C4-2B (cell line): ENCODE data around the gene MIGA2.

Experiments used
- H3K27ac ChIP-seq: fragments of 450-650 bp; 2 replicates; pipeline ENCODE4 v1.5.1; 2017
- CTCF ChIP-seq: fragments of 450-650 bp; conservative IDR thresholded peaks from 2 replicates; pipeline ENCODE4 v1.5.1; 2017; ENCODE audit warnings: mild to moderate bottlenecking
- ZFX ChIP-seq: fragments of 450-650 bp; IDR thresholded peaks from 2 replicates; pipeline ENCODE4 v1.6.1; 2017

MIGA2 gene

GRCh38 chr9:129038109-129038852 is 1.9 kb downstream of the MIGA2 start:
- H3K27ac ChIP-seq = no peak overlapping the region
- TF ChIP-seq CTCF (no peak), ZFX (no peak)

GRCh38 chr9:129040113-129040643 is 3.8 kb downstream of the MIGA2 start:
- H3K27ac ChIP-seq = no peak overlapping the region
- no peak for TF ChIP-seq ZFX
- no peak for TF ChIP-seq CTCF

DNA sequence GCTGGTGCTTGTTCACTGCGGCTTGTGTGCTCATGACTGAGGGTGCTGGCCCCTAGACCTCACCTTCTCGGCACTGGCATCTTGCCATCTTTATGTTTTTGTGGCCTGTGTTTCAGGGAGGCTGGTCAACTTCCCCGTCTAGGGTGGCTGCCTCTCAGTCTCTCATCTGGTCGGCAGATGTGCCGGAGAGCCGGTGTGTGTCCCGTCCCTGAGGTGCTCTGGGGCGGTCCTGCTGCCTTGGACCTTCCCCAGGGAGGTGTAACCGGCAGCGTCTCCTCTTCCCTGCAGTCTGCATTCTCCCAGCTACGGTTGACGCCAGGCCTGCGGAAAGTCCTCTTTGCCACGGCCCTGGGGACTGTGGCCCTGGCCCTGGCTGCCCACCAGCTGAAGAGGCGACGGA is 5.6 kb downstream of the MIGA2 start:
- TF ChIP-seq CTCF (no peak), ZFX (no peak)

GRCh38 chr9:129052592-129052991 is 16.2 kb downstream of the MIGA2 start:
- H3K27ac ChIP-seq = peak overlapping the region; percentile 20
- no peak for TF ChIP-seq ZFX
- no peak for TF ChIP-seq CTCF

More for the DNA sequence above, 5.6 kb downstream of the MIGA2 start:
- no peak overlapping the region for H3K27ac ChIP-seq

- TF ChIP-seq ZFX (no peak), CTCF (no peak)
- peak overlapping the region; percentile 20 for H3K27ac ChIP-seq
Measured at GRCh38 chr9:129053020-129053419, 16.6 kb downstream of the MIGA2 start.

GRCh38 chr9:129054163-129054851 is 17.9 kb downstream of the MIGA2 start:
- TF ChIP-seq ZFX (no peak), CTCF (no peak)
- no peak overlapping the region for H3K27ac ChIP-seq
